ENCODE results near the gene EGLN1.

EGLN1 gene

DNA sequence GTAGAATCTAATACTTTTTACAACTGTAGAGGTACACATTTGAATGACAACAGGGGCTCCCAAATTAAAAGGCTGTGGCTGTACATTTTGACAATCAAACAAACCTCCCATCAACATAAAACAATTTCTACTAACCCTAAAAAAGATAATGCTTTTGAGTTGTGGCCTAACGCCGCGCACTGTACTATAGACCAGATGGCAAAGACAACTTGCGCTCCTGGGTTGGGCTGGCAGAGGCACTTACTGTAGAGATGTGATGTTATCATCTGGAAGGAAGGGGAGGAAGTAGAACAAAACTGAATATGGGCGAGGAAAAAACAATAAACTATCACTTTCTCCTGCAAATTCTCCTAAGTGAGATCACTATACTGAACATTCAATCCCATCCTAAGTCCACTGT, 57.9 kb downstream of the EGLN1 start:
- no peak overlapping the region for H3K4me3 ChIP-seq (ENCODE audit: low read depth, low read length)
- in situ Hi-C loops (cut with HindIII; ENCODE audit: low sequenced_read_pairs) = loop anchor here (25.0 kb wide), 1 partner anchor 223 kb away; no protein-coding TSS in a partner anchor
- no peak for DNase-seq (ENCODE audit: low read depth)
- TF ChIP-seq, protein P1, sequence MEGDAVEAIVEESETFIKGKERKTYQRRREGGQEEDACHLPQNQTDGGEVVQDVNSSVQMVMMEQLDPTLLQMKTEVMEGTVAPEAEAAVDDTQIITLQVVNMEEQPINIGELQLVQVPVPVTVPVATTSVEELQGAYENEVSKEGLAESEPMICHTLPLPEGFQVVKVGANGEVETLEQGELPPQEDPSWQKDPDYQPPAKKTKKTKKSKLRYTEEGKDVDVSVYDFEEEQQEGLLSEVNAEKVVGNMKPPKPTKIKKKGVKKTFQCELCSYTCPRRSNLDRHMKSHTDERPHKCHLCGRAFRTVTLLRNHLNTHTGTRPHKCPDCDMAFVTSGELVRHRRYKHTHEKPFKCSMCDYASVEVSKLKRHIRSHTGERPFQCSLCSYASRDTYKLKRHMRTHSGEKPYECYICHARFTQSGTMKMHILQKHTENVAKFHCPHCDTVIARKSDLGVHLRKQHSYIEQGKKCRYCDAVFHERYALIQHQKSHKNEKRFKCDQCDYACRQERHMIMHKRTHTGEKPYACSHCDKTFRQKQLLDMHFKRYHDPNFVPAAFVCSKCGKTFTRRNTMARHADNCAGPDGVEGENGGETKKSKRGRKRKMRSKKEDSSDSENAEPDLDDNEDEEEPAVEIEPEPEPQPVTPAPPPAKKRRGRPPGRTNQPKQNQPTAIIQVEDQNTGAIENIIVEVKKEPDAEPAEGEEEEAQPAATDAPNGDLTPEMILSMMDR (IDR thresholded peaks at IDR 0.05; ENCODE audit: low read depth, low read length, missing control alignments) = no peak

DNA sequence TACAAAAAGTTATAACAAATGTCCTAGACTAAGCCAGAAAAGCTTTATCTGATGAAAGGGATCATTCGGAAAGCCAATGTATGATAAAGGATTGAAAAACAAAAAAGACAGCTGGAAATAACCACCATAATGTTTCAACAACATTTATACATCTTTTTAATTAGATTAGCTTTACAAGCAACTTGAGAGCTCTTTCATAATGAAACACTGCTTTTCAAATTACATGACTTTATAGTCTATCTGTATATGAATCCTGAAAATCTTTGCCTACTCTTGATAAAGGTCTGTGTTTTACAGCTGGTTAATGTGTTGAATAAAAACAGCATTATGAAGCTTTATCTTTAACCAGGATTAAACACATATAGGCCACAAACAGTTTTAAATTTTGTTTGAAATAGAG, 58.5 kb downstream of the EGLN1 start:
- no peak overlapping the region for H3K4me3 ChIP-seq (ENCODE audit: low read depth, low read length)
- in situ Hi-C loops (cut with HindIII; ENCODE audit: low sequenced_read_pairs) = loop anchor here (25.0 kb wide), 1 partner anchor 224 kb away; no protein-coding TSS in a partner anchor
- DNase-seq (ENCODE audit: low read depth) = no peak
- TF ChIP-seq, protein P1 (IDR thresholded peaks at IDR 0.05; ENCODE audit: low read depth, low read length, missing control alignments) = no peak

DNA sequence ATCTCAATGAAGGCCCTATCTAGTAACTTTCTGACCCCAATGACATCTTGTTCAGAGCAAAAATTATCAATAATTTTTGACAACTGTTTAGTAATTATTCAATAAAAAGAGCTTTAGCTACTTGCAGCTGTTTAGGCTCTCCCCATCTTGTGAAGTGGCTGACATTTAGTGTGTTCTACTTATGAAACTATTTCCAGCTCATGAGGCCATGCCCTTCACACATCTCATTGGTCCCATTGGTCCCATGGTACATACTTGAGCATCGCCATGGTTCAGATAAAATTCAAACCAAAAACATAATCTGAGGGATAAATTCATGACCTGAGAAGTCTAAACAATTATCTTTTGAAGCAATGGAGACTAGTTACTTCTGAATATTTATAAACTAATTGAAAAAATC, 59.8 kb downstream of the EGLN1 start:
- in situ Hi-C loops (cut with HindIII; ENCODE audit: low sequenced_read_pairs) = loop anchor here (25.0 kb wide), 1 partner anchor 225 kb away; no protein-coding TSS in a partner anchor

DNA sequence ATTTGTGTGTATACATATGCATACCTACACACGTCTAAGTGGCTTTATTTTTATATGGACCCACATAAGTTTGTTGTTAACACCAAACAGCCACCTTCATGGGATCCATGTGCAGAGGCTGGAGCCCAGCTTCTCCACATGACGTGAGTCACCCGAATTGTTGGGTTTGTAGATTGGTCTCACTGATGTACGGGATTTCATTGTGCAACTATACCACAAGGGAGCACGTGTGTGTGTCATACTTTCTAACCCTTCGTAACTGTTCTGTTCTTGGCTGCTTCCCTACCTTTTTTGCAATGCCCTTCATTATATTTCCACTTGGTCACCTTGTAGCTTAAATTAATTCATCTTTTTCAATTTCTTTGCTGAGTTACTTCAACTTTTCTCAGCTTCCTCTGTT, 63.0 kb downstream of the EGLN1 start:
- TF ChIP-seq, protein P1 (IDR thresholded peaks at IDR 0.05; ENCODE audit: low read depth, low read length, missing control alignments) = no peak
- H3K4me3 ChIP-seq (ENCODE audit: low read depth, low read length) = no peak overlapping the region
- DNase-seq (ENCODE audit: low read depth) = peak; percentile 62
- in situ Hi-C loops (cut with HindIII; ENCODE audit: low sequenced_read_pairs) = loop anchor here (25.0 kb wide), 1 partner anchor 228 kb away; no protein-coding TSS in a partner anchor

More for the DNA sequence above, 59.8 kb downstream of the EGLN1 start:
- TF ChIP-seq, protein P1 (IDR thresholded peaks at IDR 0.05; ENCODE audit: low read depth, low read length, missing control alignments) = no peak
- no peak for DNase-seq (ENCODE audit: low read depth)
- no peak overlapping the region for H3K4me3 ChIP-seq (ENCODE audit: low read depth, low read length)

DNA sequence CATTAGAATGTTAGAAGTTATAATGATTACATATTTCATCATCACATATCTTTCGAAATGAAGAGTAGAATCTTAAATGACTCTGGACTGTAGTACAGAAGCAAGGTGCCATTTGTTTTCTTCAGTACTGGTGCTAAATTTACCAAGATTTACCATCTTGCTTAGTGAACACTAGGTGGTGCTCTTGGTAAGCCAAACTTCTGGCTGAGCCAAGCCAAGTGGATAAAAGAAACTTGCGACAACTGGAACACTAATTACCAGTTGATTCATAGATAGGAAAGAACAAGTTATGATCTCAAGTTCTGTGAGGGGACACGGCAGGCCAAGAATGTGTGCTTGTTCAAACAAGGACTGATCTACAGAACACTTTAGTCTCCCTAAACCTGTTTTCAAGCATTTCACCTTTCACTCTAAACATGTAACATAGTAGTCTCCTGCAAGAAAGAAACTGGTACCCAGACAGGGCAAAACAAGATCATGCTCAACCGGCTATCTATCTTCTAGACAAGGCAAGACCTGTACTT, 64.2 kb downstream of the EGLN1 start:
- in situ Hi-C loops (cut with HindIII; ENCODE audit: low sequenced_read_pairs) = loop anchor here (25.0 kb wide), 1 partner anchor 229 kb away; no protein-coding TSS in a partner anchor
- peak; percentile 57 for DNase-seq (ENCODE audit: low read depth)
- H3K4me3 ChIP-seq (ENCODE audit: low read depth, low read length) = no peak overlapping the region
- TF ChIP-seq, protein P1 (IDR thresholded peaks at IDR 0.05; ENCODE audit: low read depth, low read length, missing control alignments) = peak; percentile 65

DNA sequence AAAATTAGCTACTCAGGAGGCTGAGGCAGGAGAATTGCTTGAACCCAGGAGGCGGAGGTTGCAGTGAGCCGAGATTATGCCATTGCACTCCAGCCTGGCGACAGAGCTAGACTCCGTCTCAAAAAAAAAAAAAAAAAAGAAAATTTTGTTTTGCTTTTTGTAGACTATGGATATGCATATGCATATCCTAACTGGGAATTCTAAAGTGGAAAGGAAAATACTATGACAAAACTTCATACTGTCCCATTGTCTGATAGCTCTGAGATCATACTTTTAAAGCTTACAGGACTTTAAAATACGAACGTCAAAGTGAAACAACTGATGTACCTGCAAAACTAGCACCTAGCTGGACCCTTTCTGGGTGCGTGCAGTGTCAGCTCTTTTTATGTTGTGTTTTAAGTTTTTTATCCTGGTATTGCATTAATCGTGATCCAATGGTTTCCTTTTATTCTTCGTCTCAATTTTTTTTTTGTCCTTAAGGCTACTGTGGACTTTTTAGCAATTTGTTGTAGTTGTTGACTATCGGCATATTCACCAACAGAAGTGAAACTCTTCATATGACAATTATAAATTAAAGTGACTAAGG, 64.8 kb downstream of the EGLN1 start:
- TF ChIP-seq, protein P1 (IDR thresholded peaks at IDR 0.05; ENCODE audit: low read depth, low read length, missing control alignments) = no peak
- in situ Hi-C loops (cut with HindIII; ENCODE audit: low sequenced_read_pairs) = loop anchor here (25.0 kb wide), 1 partner anchor 230 kb away; no protein-coding TSS in a partner anchor
- H3K4me3 ChIP-seq (ENCODE audit: low read depth, low read length) = no peak overlapping the region
- DNase-seq (ENCODE audit: low read depth) = no peak
